NCI-H2227 (cell line): ENCODE data around the gene C1orf174.
A peak's percentile ranks its signal among the peaks of the same experiment; 100 is the strongest.

ENCODE experiments used
- DNase-seq: peaks from one replicate; lab custom pipeline; 2025; ENCODE audit not compliant: unreplicated experiment; lab: John Stamatoyannopoulos, UW

The C1orf174 gene

GRCh38 chr1:3910857-3911845 is 11.1 kb upstream of the C1orf174 start:
- DNase-seq = peak; percentile 79

GRCh38 chr1:3910049-3910731 is 10.1 kb upstream of the C1orf174 start:
- no peak for DNase-seq

- DNase-seq = no peak
Observed at GRCh38 chr1:3909615-3910014, 9.5 kb upstream of the C1orf174 start.

GRCh38 chr1:3908886-3909517 is 8.9 kb upstream of the C1orf174 start:
- DNase-seq = no peak

GRCh38 chr1:3907621-3908165 is 7.6 kb upstream of the C1orf174 start:
- no peak for DNase-seq

GRCh38 chr1:3907031-3907534 is 7.0 kb upstream of the C1orf174 start:
- DNase-seq = no peak

- no peak for DNase-seq
Observed at GRCh38 chr1:3906672-3907020, 6.6 kb upstream of the C1orf174 start.

- no peak for DNase-seq
Observed at GRCh38 chr1:3905953-3906671, 6.0 kb upstream of the C1orf174 start.

- DNase-seq = no peak
Observed at GRCh38 chr1:3905266-3905952, 5.3 kb upstream of the C1orf174 start.

- no peak for DNase-seq
Observed at GRCh38 chr1:3904843-3905185, 4.7 kb upstream of the C1orf174 start.

GRCh38 chr1:3904006-3904842 is 4.2 kb upstream of the C1orf174 start:
- DNase-seq = no peak

- no peak for DNase-seq
Observed at GRCh38 chr1:3903141-3904005, 3.3 kb upstream of the C1orf174 start.

GRCh38 chr1:3902571-3903091 is 2.6 kb upstream of the C1orf174 start:
- DNase-seq = no peak

- DNase-seq = no peak
Observed at GRCh38 chr1:3902111-3902511, 2.0 kb upstream of the C1orf174 start.

- peak; percentile 98 for DNase-seq
Observed at GRCh38 chr1:3900969-3901529, 977 bp upstream of the C1orf174 start.

- DNase-seq = no peak
Observed at GRCh38 chr1:3899754-3900149, 320 bp downstream of the C1orf174 start.

- DNase-seq = no peak
Observed at GRCh38 chr1:3898994-3899753, 898 bp downstream of the C1orf174 start.
